Bronchial epithelial cell (primary cell): ENCODE measurements around the gene INSRR. TPM values are rescaled to one million over a fixed set of nuclear protein-coding genes. Genes with fewer than 3 reads are reported as not detected.

ENCODE experiments used
- DNase-seq: peaks from one replicate; pipeline ENCODE4 v3.0.0-alpha.2; 2010; ENCODE audit warnings: low read depth
- FAIRE-seq: peaks from 2 replicates; lab custom pipeline; 2011; peaks lifted over from hg19 to GRCh38; lab: Jason Lieb, UNC
- H3K27me3 ChIP-seq: 2 replicates; pipeline ENCODE4 v1.5.1; 2011; ENCODE audit warnings: low read length; ENCODE audit not compliant: control insufficient read depth, insufficient read depth
- H3K36me3 ChIP-seq: 2 replicates; pipeline ENCODE4 v1.5.1; 2011; ENCODE audit warnings: low read length; ENCODE audit not compliant: control insufficient read depth, insufficient read depth
- H3K4me3 ChIP-seq: 2 replicates; pipeline ENCODE4 v1.5.1; 2011; ENCODE audit warnings: mild to moderate bottlenecking, low read depth, low read length, control low read depth
- CTCF ChIP-seq: IDR thresholded peaks from 2 replicates; pipeline ENCODE4 v1.5.1; 2011; ENCODE audit warnings: mild to moderate bottlenecking, moderate library complexity, low read length, control low read depth, inconsistent platforms; ENCODE audit not compliant: insufficient read depth, severe bottlenecking
- total RNA-seq: library from RNA; depleted of rRNA; stranded (reverse); fragments of >200 nt; gene quantifications from 2 replicates; pipeline ENCODE4 v1.2.1, GENCODE V29; 2014

Gene INSRR
- total RNA-seq, 1 donor from 2014 or later = not detected

GRCh38 chr1:156841295-156841855, 17.5 kb downstream of the INSRR start:
- FAIRE-seq (no peak), DNase-seq (no peak)
- TF ChIP-seq CTCF = no peak
- Histone ChIP-seq H3K27me3 (peaks cover 32% of the 10 kb centered on the region), H3K4me3 (no peak overlapping the region), H3K36me3 (no peaks in the 10 kb centered on the region)

GRCh38 chr1:156840898-156841279, 18.0 kb downstream of the INSRR start:
- Histone ChIP-seq H3K27me3 (peaks cover 31% of the 10 kb centered on the region), H3K4me3 (no peak overlapping the region), H3K36me3 (no peaks in the 10 kb centered on the region)
- FAIRE-seq (no peak), DNase-seq (no peak)
- no peak for TF ChIP-seq CTCF

GRCh38 chr1:156840186-156840897, 18.6 kb downstream of the INSRR start:
- DNase-seq (no peak), FAIRE-seq (no peak)
- H3K27me3 ChIP-seq = peaks cover 28% of the 10 kb centered on the region
- H3K4me3 ChIP-seq = no peak overlapping the region
- no peak for TF ChIP-seq CTCF
- no peaks in the 10 kb centered on the region for H3K36me3 ChIP-seq

- DNase-seq (no peak), FAIRE-seq (no peak)
- peaks cover 23% of the 10 kb centered on the region for H3K27me3 ChIP-seq
- no peak for TF ChIP-seq CTCF
- no peak overlapping the region for H3K4me3 ChIP-seq
- no peaks in the 10 kb centered on the region for H3K36me3 ChIP-seq
Measured at GRCh38 chr1:156839426-156840109, 19.3 kb downstream of the INSRR start.

GRCh38 chr1:156838972-156839371, 19.9 kb downstream of the INSRR start:
- no peak overlapping the region for H3K4me3 ChIP-seq
- H3K27me3 ChIP-seq = peaks cover 20% of the 10 kb centered on the region
- no peak for DNase-seq
- no peaks in the 10 kb centered on the region for H3K36me3 ChIP-seq
- FAIRE-seq = no peak
- peak; percentile 92 for TF ChIP-seq CTCF
